K562 (cell line): ENCODE data around the gene DSCAM. TPM values are rescaled to one million over a fixed set of nuclear protein-coding genes. Genes with fewer than 3 reads are reported as not detected.

Source experiments
- ADNP ChIP-seq: fragments of 200-800 bp; sonication (Bioruptor generic); IDR thresholded peaks from 2 replicates; pipeline ENCODE4 v1.6.1; 2016; ENCODE audit warnings: missing genetic modification characterization, missing compliant biosample characterization
- CEBPB ChIP-seq: fragments of 450-650 bp; IDR thresholded peaks from 2 replicates; pipeline ENCODE4 v1.6.1; 2016; ENCODE audit warnings: missing genetic modification characterization, missing compliant biosample characterization
- HDAC3 ChIP-seq: fragments of 450-650 bp; IDR thresholded peaks from 2 replicates; pipeline ENCODE4 v1.6.1; 2018; ENCODE audit warnings: borderline replicate concordance, mild to moderate bottlenecking, moderate library complexity; ENCODE audit not compliant: partially characterized antibody
- PATZ1 ChIP-seq: fragments of 250-450 bp; sonication (Bioruptor Pico); IDR thresholded peaks from 2 replicates; pipeline ENCODE4 v1.5.0; 2020; ENCODE audit warnings: mild to moderate bottlenecking, borderline replicate concordance
- ZNF280B ChIP-seq: fragments of 250-450 bp; sonication (Bioruptor Pico); IDR thresholded peaks from 2 replicates; pipeline ENCODE4 v1.5.1; 2021; ENCODE audit warnings: mild to moderate bottlenecking
- ZNF830 ChIP-seq: fragments of 250-450 bp; sonication (Bioruptor Pico); IDR thresholded peaks from 2 replicates; pipeline ENCODE4 v1.5.0; 2021; ENCODE audit warnings: mild to moderate bottlenecking
- polyA plus RNA-seq, 8 experiments: library from polyadenylated mRNA; depleted of rRNA in 4 of 8; stranded (reverse) in 5 of 8; unstranded in 3 of 8; fragments of >200 nt; fragmentation: Nextera tagmentation in 2 of 8; fragmentation: Illumina TruSeq in 1 of 8; extraction: Ambion mirVana in 2 of 8; extraction: Trizol in 1 of 8; gene quantifications; 2 replicates each; pipeline versions ENCODE4 v1.2.1 to v1.2.3, GENCODE V29; 2011 to 2014; ENCODE audit warnings: inconsistent platforms in 1 of 8, missing spikeins in 1 of 8
- total RNA-seq, 7 experiments: library from RNA; depleted of rRNA in 6 of 7; stranded (reverse); fragments of >200 nt in 6 of 7; fragmentation: Illumina TruSeq in 2 of 7; extraction: Trizol in 2 of 7; gene quantifications; 2 replicates each; pipeline versions ENCODE4 v1.2.1 to v1.2.3, GENCODE V29; 2011 to 2021; ENCODE audit warnings: low replicate concordance in 1 of 7
- TF ChIP-seq, protein P1 (sequence below), 2 experiments: IDR thresholded peaks in 1 of 2; conservative IDR thresholded peaks in 1 of 2; 2 replicates each; pipeline ENCODE4 v1.6.1; 2016; ENCODE audit warnings: low read depth in 2 of 2, mild to moderate bottlenecking in 1 of 2, missing compliant biosample characterization in 1 of 2, missing genetic modification characterization in 1 of 2, moderate library complexity in 1 of 2

DSCAM gene
- total and polyA plus RNA-seq, 9 of the 15 experiments (the other 6 are each of a cell fraction or from before 2014, with no cell fraction given): not detected

GRCh38 chr21:40073642-40074041 is 773.3 kb downstream of the DSCAM start (continued):
- no peak for TF ChIP-seq HDAC3
- TF ChIP-seq ZNF830 (CRISPR knock-in tag): no peak
- no peak for TF ChIP-seq ADNP (tag)
- TF ChIP-seq ZNF280B (CRISPR knock-in tag): no peak
- no peak for TF ChIP-seq PATZ1 (CRISPR knock-in tag)
- TF ChIP-seq CEBPB (tag): peak; percentile 37; the same call in 1 of the 2 replicates
- TF ChIP-seq, protein P1, sequence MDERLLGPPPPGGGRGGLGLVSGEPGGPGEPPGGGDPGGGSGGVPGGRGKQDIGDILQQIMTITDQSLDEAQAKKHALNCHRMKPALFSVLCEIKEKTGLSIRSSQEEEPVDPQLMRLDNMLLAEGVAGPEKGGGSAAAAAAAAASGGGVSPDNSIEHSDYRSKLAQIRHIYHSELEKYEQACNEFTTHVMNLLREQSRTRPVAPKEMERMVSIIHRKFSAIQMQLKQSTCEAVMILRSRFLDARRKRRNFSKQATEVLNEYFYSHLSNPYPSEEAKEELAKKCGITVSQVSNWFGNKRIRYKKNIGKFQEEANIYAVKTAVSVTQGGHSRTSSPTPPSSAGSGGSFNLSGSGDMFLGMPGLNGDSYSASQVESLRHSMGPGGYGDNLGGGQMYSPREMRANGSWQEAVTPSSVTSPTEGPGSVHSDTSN (CRISPR knock-in tag; IDR thresholded peaks at IDR 0.05; ENCODE audit: low read depth): no peak
- TF ChIP-seq, protein P1 (tag; conservative IDR thresholded peaks at IDR 0.05; ENCODE audit: low read depth): no peak
- TF ChIP-seq, all 486 proteins: peak for 2
